Neural progenitor cell (in vitro differentiated cells): ENCODE results near the gene PITPNB.

ENCODE experiments used
- EZH2 ChIP-seq: fragments of 200-600 bp; sonication (generic); IDR thresholded peaks from 2 replicates; pipeline ENCODE4 v1.6.1; 2017; ENCODE audit warnings: antibody characterized with exemption, mild to moderate bottlenecking, moderate library complexity
- EZH2phosphoT487 ChIP-seq: fragments of 200-600 bp; sonication (generic); IDR thresholded peaks from 2 replicates; pipeline ENCODE4 v1.6.1; 2017; ENCODE audit warnings: antibody characterized with exemption
- TF ChIP-seq, protein P1 (sequence below): fragments of 200-600 bp; sonication (generic); IDR thresholded peaks from 2 replicates; pipeline ENCODE4 v1.5.1; 2017; ENCODE audit warnings: antibody characterized with exemption, mild to moderate bottlenecking

DNA sequence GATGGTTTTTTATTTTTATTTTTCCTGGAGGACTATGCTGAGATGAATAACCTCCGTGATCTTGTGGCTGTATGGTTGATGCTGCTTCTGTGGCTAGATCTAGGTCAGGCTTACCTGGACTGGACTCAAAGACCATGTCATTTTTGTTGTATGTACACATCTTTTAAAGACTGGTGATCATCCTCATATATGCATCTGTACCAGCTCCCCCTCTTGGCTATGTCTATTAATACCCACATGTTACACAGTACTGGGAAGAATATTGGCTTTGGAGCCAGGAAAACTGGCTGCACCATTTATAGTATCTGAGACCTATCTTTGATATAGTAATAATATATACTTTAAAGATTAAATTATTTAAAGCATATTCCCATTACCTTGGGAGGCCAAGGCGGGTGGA is 18.4 kb upstream of the PITPNB start:
- TF ChIP-seq, protein P1, sequence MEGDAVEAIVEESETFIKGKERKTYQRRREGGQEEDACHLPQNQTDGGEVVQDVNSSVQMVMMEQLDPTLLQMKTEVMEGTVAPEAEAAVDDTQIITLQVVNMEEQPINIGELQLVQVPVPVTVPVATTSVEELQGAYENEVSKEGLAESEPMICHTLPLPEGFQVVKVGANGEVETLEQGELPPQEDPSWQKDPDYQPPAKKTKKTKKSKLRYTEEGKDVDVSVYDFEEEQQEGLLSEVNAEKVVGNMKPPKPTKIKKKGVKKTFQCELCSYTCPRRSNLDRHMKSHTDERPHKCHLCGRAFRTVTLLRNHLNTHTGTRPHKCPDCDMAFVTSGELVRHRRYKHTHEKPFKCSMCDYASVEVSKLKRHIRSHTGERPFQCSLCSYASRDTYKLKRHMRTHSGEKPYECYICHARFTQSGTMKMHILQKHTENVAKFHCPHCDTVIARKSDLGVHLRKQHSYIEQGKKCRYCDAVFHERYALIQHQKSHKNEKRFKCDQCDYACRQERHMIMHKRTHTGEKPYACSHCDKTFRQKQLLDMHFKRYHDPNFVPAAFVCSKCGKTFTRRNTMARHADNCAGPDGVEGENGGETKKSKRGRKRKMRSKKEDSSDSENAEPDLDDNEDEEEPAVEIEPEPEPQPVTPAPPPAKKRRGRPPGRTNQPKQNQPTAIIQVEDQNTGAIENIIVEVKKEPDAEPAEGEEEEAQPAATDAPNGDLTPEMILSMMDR = no peak
- TF ChIP-seq EZH2phosphoT487 (no peak), EZH2 (no peak)
